OCI-LY7 (cell line): ENCODE results near the gene CRELD1.

Experiments
- CTCF ChIP-seq: fragments of 200-600 bp; sonication (generic); conservative IDR thresholded peaks from 2 replicates; pipeline ENCODE4 v1.5.1; 2014; ENCODE audit warnings: mild to moderate bottlenecking, antibody characterized with exemption, low read length, moderate library complexity, mixed read lengths
- EZH2phosphoT487 ChIP-seq: fragments of 200-600 bp; sonication (generic); IDR thresholded peaks from 2 replicates; pipeline ENCODE4 v1.6.1; 2018; ENCODE audit warnings: low read depth, borderline replicate concordance, mild to moderate bottlenecking, mixed run types, antibody characterized with exemption, low read length, moderate library complexity, mixed read lengths

GRCh38 chr3:9986230-9986725, 52.6 kb downstream of the CRELD1 start:
- TF ChIP-seq CTCF (no peak), EZH2phosphoT487 (no peak)
